ENCODE results near the gene CT47C1.

CT47C1 gene

DNA sequence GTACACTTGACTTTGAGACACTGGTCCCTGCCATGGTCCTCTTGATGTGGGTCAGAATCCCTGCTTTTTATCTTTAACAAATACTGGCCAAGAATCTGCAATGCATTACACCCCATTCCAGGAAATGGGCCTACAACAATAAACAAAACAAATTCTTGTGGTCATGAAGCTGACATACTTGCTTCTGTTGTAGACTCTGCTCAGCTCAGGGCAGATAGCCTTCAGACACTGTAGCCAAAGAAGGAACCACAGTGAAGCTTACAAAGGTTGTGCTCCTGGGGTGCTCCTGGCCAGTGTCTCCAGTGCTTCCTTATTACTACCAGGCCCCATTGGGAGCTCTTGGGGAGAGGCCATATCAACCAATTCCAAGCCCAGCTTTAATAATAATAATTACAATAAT, 33.0 kb downstream of the CT47C1 start:
- H3K4me1 ChIP-seq (ENCODE audit: control insufficient read depth in 1 of 2, insufficient read depth in 1 of 2, low read depth in 1 of 2, low read length in 1 of 2), result no peaks in the 10 kb centered on the region
- H3K27me3 ChIP-seq, result no peaks in the 10 kb centered on the region
- H3K36me3 ChIP-seq, result no peaks in the 10 kb centered on the region
- H3K9me3 ChIP-seq, result no peaks in the 10 kb centered on the region
- TF ChIP-seq, protein P1, sequence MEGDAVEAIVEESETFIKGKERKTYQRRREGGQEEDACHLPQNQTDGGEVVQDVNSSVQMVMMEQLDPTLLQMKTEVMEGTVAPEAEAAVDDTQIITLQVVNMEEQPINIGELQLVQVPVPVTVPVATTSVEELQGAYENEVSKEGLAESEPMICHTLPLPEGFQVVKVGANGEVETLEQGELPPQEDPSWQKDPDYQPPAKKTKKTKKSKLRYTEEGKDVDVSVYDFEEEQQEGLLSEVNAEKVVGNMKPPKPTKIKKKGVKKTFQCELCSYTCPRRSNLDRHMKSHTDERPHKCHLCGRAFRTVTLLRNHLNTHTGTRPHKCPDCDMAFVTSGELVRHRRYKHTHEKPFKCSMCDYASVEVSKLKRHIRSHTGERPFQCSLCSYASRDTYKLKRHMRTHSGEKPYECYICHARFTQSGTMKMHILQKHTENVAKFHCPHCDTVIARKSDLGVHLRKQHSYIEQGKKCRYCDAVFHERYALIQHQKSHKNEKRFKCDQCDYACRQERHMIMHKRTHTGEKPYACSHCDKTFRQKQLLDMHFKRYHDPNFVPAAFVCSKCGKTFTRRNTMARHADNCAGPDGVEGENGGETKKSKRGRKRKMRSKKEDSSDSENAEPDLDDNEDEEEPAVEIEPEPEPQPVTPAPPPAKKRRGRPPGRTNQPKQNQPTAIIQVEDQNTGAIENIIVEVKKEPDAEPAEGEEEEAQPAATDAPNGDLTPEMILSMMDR (IDR thresholded peaks at IDR 0.05), result no peak
- no peak overlapping the region for H3K27ac ChIP-seq
- H3K4me3 ChIP-seq (ENCODE audit: low read depth in 1 of 2, low read length in 1 of 2), result no peak overlapping the region

DNA sequence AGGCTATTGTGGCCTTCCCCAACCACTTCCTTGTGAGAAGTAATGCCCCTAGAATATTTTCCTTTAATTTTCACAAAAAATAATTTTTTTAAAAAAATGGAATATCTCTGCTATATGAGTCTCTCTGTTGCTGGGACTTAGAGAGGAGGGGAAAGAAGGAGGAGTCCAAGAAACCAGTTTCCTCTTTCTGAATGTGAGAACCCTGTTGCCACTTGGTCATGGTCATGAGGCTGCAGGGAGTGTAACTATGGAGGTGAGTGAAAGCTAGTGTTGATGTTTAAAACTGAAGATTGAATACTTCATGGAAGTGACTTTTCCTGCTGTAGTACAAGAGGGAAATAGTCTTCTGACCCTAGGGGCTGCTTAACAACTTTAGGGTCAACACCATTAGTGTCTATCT, 34.4 kb downstream of the CT47C1 start:
- H3K9me3 ChIP-seq, result no peaks in the 10 kb centered on the region
- H3K4me1 ChIP-seq (ENCODE audit: control insufficient read depth in 1 of 2, insufficient read depth in 1 of 2, low read depth in 1 of 2, low read length in 1 of 2), result no peaks in the 10 kb centered on the region
- H3K36me3 ChIP-seq, result no peaks in the 10 kb centered on the region

DNA sequence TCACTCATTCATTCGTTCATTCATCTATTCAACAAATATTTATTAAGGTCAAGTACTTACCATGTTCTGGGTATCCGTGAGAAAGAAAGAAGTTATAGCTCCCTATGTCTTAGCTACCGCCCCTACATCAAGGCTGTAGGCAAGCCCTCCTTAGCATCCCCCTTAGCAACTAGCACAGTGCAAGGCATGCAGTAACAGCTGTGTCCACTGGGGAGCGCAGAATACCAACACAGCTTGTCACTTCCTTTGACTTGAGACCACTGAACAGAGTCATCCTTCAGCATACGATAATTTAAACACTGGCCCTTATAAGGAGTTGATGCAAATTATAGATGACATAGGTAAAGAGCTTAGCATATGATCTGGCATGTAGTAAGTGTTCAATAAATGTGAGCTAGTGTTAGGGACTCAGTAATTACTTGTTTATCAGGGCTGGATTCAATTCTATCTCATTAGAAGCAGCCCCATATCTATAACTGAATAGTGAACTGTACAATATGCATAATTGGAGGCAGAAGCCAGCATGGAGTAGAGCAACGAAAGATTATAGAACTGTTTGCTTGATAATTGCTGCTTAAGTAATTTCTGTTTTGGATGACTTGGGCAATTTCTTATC, 46.1 kb downstream of the CT47C1 start:
- no peak overlapping the region for H3K4me3 ChIP-seq (ENCODE audit: low read depth in 1 of 2, low read length in 1 of 2)
- H3K4me1 ChIP-seq (ENCODE audit: control insufficient read depth in 1 of 2, insufficient read depth in 1 of 2, low read depth in 1 of 2, low read length in 1 of 2), result no peaks in the 10 kb centered on the region
- H3K27ac ChIP-seq, result no peak overlapping the region
- H3K36me3 ChIP-seq, result no peaks in the 10 kb centered on the region
- no peaks in the 10 kb centered on the region for H3K27me3 ChIP-seq
- H3K9me3 ChIP-seq, result no peaks in the 10 kb centered on the region
- TF ChIP-seq, protein P1 (IDR thresholded peaks at IDR 0.05), result no peak

More for the DNA sequence above, 34.4 kb downstream of the CT47C1 start:
- no peak overlapping the region for H3K27ac ChIP-seq
- H3K27me3 ChIP-seq, result no peaks in the 10 kb centered on the region
- TF ChIP-seq, protein P1 (IDR thresholded peaks at IDR 0.05), result no peak
- no peak overlapping the region for H3K4me3 ChIP-seq (ENCODE audit: low read depth in 1 of 2, low read length in 1 of 2)

DNA sequence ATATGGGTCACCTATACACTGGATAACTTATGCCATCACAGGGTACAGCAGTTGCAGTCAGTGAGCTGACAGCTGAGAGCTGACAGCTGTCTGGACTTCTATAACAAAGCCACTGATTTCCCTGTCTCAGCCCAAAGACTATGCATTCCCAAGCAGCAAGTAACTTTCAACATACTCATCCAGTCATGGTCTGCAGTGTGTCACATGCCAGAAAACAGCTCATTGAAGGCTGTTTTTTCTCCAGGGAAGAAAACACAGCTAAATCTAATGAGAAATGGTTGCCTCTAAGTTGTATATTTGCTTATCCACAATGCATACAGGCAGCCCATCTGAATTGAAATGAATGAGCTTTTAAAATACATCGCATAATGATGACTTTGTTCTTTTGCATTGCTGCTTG, 48.5 kb downstream of the CT47C1 start:
- H3K4me1 ChIP-seq (ENCODE audit: control insufficient read depth in 1 of 2, insufficient read depth in 1 of 2, low read depth in 1 of 2, low read length in 1 of 2), result no peaks in the 10 kb centered on the region
- no peaks in the 10 kb centered on the region for H3K36me3 ChIP-seq
- no peak overlapping the region for H3K4me3 ChIP-seq (ENCODE audit: low read depth in 1 of 2, low read length in 1 of 2)
- TF ChIP-seq, protein P1 (IDR thresholded peaks at IDR 0.05), result no peak
- no peaks in the 10 kb centered on the region for H3K9me3 ChIP-seq
- H3K27ac ChIP-seq, result no peak overlapping the region
- H3K27me3 ChIP-seq, result no peaks in the 10 kb centered on the region
